Heart left ventricle (tissue), 13 donors: ENCODE results near the gene S100A1.

ENCODE experiments used
- POLR2A ChIP-seq, 2 donors: fragments of 450-650 bp; IDR thresholded peaks; one replicate each; pipeline ENCODE4 v1.6.1; 2017; ENCODE audit warnings: antibody characterized with exemption in 2 of 2, mild to moderate bottlenecking in 2 of 2, moderate library complexity in 2 of 2
- TF ChIP-seq, protein P1 (sequence below), 12 donors: fragments of 200-600 bp; sonication (generic) in 4 of 12; IDR thresholded peaks; one replicate each; pipeline versions ENCODE4 v1.5.0 to v1.8.0; 2018 to 2022; ENCODE audit warnings: antibody characterized with exemption in 12 of 12, mild to moderate bottlenecking in 5 of 12
- donor health status: ischemic (EF 13 %, LVEDD 7.1; RV severe dilation, severe dysfunction).
- donor health status: DM: no; HTN: yes; CAD: no.
- donor health status: DM: no; HTN: no; CAD: no.
- donor health status: ischemic (EF 25% LVEDD 6.9; RV normal size, moderate dysfunction).
- donor health status: ischemic (EF 25% LVEDD 5.7; RV mildly dilated, moderate dysfunction).
- donor health status: ischemic (EF 35%, LVEDD 5.7; RV mildly dilated, moderate dysfunction).
- donor health status: nonischemic (EF 11% LVEDD 7.7; RV severe dilation, severe dysfunction).
- donor health status: DM: yes; HTN: yes; CAD: no.
- donor health status: PGD.
- donor health status: ischemic (EF 29% LVEDD 5.4; RV normal size, mild dysfunction).
- donor health status: nonischemic (EF 23%, LVEDD 6.1; RV moderate dilation, normal function).

DNA sequence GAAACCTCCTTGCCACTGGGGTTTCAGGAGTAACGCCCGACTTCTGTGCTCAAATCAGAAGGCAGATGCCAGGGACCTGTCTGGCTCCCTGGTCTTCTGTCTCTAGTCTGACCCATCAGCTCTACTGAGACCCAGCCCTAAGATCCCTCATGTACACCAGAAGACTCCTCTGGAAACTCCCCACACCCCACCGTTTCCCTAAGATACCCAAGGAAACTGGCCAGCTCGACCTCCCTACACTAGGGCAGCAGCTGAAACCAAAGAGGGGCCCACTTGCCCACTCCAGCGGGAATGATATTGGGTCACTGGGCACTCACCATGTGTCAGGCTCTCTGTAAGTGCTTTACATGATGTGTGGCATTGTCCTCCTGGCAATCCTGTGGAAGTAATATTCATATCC lies 14.8 kb upstream of the S100A1 start:
- TF ChIP-seq, protein P1, sequence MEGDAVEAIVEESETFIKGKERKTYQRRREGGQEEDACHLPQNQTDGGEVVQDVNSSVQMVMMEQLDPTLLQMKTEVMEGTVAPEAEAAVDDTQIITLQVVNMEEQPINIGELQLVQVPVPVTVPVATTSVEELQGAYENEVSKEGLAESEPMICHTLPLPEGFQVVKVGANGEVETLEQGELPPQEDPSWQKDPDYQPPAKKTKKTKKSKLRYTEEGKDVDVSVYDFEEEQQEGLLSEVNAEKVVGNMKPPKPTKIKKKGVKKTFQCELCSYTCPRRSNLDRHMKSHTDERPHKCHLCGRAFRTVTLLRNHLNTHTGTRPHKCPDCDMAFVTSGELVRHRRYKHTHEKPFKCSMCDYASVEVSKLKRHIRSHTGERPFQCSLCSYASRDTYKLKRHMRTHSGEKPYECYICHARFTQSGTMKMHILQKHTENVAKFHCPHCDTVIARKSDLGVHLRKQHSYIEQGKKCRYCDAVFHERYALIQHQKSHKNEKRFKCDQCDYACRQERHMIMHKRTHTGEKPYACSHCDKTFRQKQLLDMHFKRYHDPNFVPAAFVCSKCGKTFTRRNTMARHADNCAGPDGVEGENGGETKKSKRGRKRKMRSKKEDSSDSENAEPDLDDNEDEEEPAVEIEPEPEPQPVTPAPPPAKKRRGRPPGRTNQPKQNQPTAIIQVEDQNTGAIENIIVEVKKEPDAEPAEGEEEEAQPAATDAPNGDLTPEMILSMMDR (IDR thresholded peaks at IDR 0.05): no peak
- TF ChIP-seq POLR2A (IDR thresholded peaks at IDR 0.05): no peak
